Upper lobe of left lung (tissue), 6 donors: ENCODE measurements around the gene ABCA8. TPM values are rescaled to one million over a fixed set of nuclear protein-coding genes. Genes with fewer than 3 reads are reported as not detected.

Source experiments
- ATAC-seq, 2 donors: fragments of 200-7000 bp; cut with Tn5 transposase; one replicate each; pipeline ENCODE4 v1.9.1; 2022; ENCODE audit warnings: mild to moderate bottlenecking in 2 of 2, moderate library complexity in 2 of 2; ENCODE audit not compliant: low FRiP score in 2 of 2
- DNase-seq, 2 donors: peaks; one replicate each; pipeline ENCODE4 v3.0.0-alpha.2; 2019 to 2020
- H3K27ac ChIP-seq, 4 donors: fragments of 200-600 bp; sonication (generic); one replicate each; pipeline ENCODE4 v1.5.1; 2016 to 2019
- H3K27me3 ChIP-seq, 4 donors: fragments of 200-600 bp; sonication (generic); one replicate each; pipeline ENCODE4 v1.5.1; 2017 to 2019
- H3K36me3 ChIP-seq, 4 donors: fragments of 200-600 bp; sonication (generic); one replicate each; pipeline ENCODE4 v1.5.1; 2016 to 2019
- H3K4me1 ChIP-seq, 4 donors: fragments of 200-600 bp; sonication (generic); one replicate each; pipeline ENCODE4 v1.5.1; 2018 to 2019
- H3K4me3 ChIP-seq, 4 donors: fragments of 200-600 bp; sonication (generic); one replicate each; pipeline ENCODE4 v1.5.1; 2017 to 2019; ENCODE audit warnings: mild to moderate bottlenecking in 2 of 4, moderate library complexity in 1 of 4
- H3K9me3 ChIP-seq, 4 donors: fragments of 200-600 bp; sonication (generic); one replicate each; pipeline ENCODE4 v1.5.1; 2018 to 2019
- CTCF ChIP-seq, 6 experiments: fragments of 450-650 bp in 4 of 6; fragments of 200-600 bp in 2 of 6; sonication (generic) in 2 of 6; IDR thresholded peaks; one replicate each; pipeline ENCODE4 v1.5.1; 2016 to 2019; ENCODE audit warnings: antibody characterized with exemption in 6 of 6
- EP300 ChIP-seq, 4 donors: sonication (generic); formaldehyde crosslinking; IDR thresholded peaks; one replicate each; pipeline ENCODE4 v1.5.1; 2017; ENCODE audit warnings: antibody characterized with exemption in 4 of 4, control low read depth in 2 of 4
- POLR2A ChIP-seq, 4 donors: fragments of 450-650 bp; IDR thresholded peaks; one replicate each; pipeline ENCODE4 v1.5.1; 2016 to 2017; ENCODE audit warnings: antibody characterized with exemption in 4 of 4, mild to moderate bottlenecking in 2 of 4
- POLR2AphosphoS5 ChIP-seq, 2 donors: sonication (generic); formaldehyde crosslinking; IDR thresholded peaks; one replicate each; pipeline ENCODE4 v1.5.1; 2017; ENCODE audit warnings: antibody characterized with exemption in 2 of 2
- WGBS, 2 donors: methylation state at CpG; one replicate each; pipeline ENCODE4 v1.1.5; 2017 to 2018; 5-methylcytosine and 5-hydroxymethylcytosine counted together
- total RNA-seq, 6 donors: library from RNA; depleted of rRNA in 4 of 6; stranded (reverse); fragments of >200 nt in 4 of 6; gene quantifications; one replicate each; pipeline versions ENCODE4 v1.1.0 to v1.2.1, GENCODE V29; 2016 to 2021
- donor health status: DM: no; HTN: no; CAD: no; lungs with moderate emphysema.
- donor health status: DM: no; HTN: yes; CAD: no; lungs with severe emphysema.

The ABCA8 gene
- total RNA-seq, 6 donors from 2014 or later = 26.2 to 86.9 (median 42.9) TPM

GRCh38 chr17:68927516-68927915 lies 27.7 kb downstream of the ABCA8 start:
- H3K36me3 ChIP-seq = no peaks in the 10 kb centered on the region
- H3K9me3 ChIP-seq = no peaks in the 10 kb centered on the region
- no peaks in the 10 kb centered on the region for H3K4me1 ChIP-seq
- ATAC-seq = no peak
- no peaks in the 10 kb centered on the region for H3K27me3 ChIP-seq
- no peak for TF ChIP-seq CTCF (IDR thresholded peaks at IDR 0.05)
- TF ChIP-seq POLR2AphosphoS5 (IDR thresholded peaks at IDR 0.05) = no peak
- TF ChIP-seq EP300 (IDR thresholded peaks at IDR 0.05) = no peak
- no peak for TF ChIP-seq POLR2A (IDR thresholded peaks at IDR 0.05)
- 60 to 66% methylated on average over 4 of the region's 4 CpGs for WGBS, 2 donors
- H3K27ac ChIP-seq = no peak overlapping the region
- H3K4me3 ChIP-seq = no peak overlapping the region
- DNase-seq = no peak

- no peaks in the 10 kb centered on the region for H3K36me3 ChIP-seq
- WGBS, 2 donors = 79 to 85% methylated on average over 9 of the region's 9 CpGs
- no peak for ATAC-seq
- H3K9me3 ChIP-seq = no peaks in the 10 kb centered on the region
- no peak for TF ChIP-seq POLR2A (IDR thresholded peaks at IDR 0.05)
- no peak for TF ChIP-seq CTCF (IDR thresholded peaks at IDR 0.05)
- TF ChIP-seq EP300 (IDR thresholded peaks at IDR 0.05) = no peak
- no peak for TF ChIP-seq POLR2AphosphoS5 (IDR thresholded peaks at IDR 0.05)
- no peak overlapping the region for H3K27ac ChIP-seq
- DNase-seq = no peak
- no peaks in the 10 kb centered on the region for H3K4me1 ChIP-seq
- H3K4me3 ChIP-seq = no peak overlapping the region
- no peaks in the 10 kb centered on the region for H3K27me3 ChIP-seq
These were observed 30.1 kb downstream of the ABCA8 start for GRCh38 chr17:68924793-68925720.

- Histone ChIP-seq H3K4me1 (peaks cover 0 to 9% (median 4%) of the 10 kb centered on the region in 4 donors), H3K36me3 (no peaks in the 10 kb centered on the region), H3K27ac (peak overlapping the region; percentile 51 to 55 (median 52)), H3K27me3 (no peaks in the 10 kb centered on the region), H3K4me3 (no peak overlapping the region), H3K9me3 (no peaks in the 10 kb centered on the region)
- TF ChIP-seq CTCF (IDR thresholded peaks at IDR 0.05) = no peak
- no peak for TF ChIP-seq POLR2AphosphoS5 (IDR thresholded peaks at IDR 0.05)
- TF ChIP-seq EP300 (IDR thresholded peaks at IDR 0.05) = no peak
- TF ChIP-seq POLR2A (IDR thresholded peaks at IDR 0.05) = no peak
- DNase-seq (no peak), ATAC-seq (no peak)
- 100% methylated on average over 1 to 2 of the region's 2 CpGs for WGBS, 2 donors
These were observed 44.3 kb downstream of the ABCA8 start for GRCh38 chr17:68910789-68911431.

GRCh38 chr17:68910251-68910705 lies 44.9 kb downstream of the ABCA8 start:
- no peak overlapping the region for H3K4me3 ChIP-seq
- no peaks in the 10 kb centered on the region for H3K36me3 ChIP-seq
- H3K4me1 ChIP-seq = peaks cover 0 to 9% (median 4%) of the 10 kb centered on the region in 4 donors
- H3K27me3 ChIP-seq = no peaks in the 10 kb centered on the region
- H3K27ac ChIP-seq = peak overlapping the region; percentile 51 to 55 (median 52)
- ATAC-seq (peak; percentile 30 to 45), DNase-seq (no peak)
- WGBS, 2 donors = 60 to 64% methylated on average over 5 of the region's 5 CpGs
- no peak for TF ChIP-seq EP300 (IDR thresholded peaks at IDR 0.05)
- no peak for TF ChIP-seq POLR2AphosphoS5 (IDR thresholded peaks at IDR 0.05)
- no peak for TF ChIP-seq POLR2A (IDR thresholded peaks at IDR 0.05)
- no peak for TF ChIP-seq CTCF (IDR thresholded peaks at IDR 0.05)
- no peaks in the 10 kb centered on the region for H3K9me3 ChIP-seq
